HepG2 (cell line): ENCODE data around the gene MAVS. TPM values are rescaled to one million over a fixed set of nuclear protein-coding genes. Genes with fewer than 3 reads are reported as not detected.
A peak's percentile ranks its signal among the peaks of the same experiment; 100 is the strongest.

Experiments used
- ATF7-NPFF ChIP-seq: sonication (generic); formaldehyde crosslinking; IDR thresholded peaks from 2 replicates; pipeline ENCODE4 v1.8.1; 2023; ENCODE audit warnings: mild to moderate bottlenecking, low read depth, missing genetic modification reagents, moderate library complexity
- CEBPB ChIP-seq: IDR thresholded peaks from 2 replicates; pipeline ENCODE4 v1.6.1; 2011; ENCODE audit warnings: low read depth, low read length, improper control_type of control experiment, borderline replicate concordance
- CTCF ChIP-seq: sonication (generic); formaldehyde crosslinking; IDR thresholded peaks from 2 replicates; pipeline ENCODE4 v1.5.0; 2020; ENCODE audit warnings: mild to moderate bottlenecking, missing genetic modification reagents, moderate library complexity
- FOXA1 ChIP-seq, 2 experiments: fragments of 450-650 bp in 1 of 2; sonication (generic) in 1 of 2; formaldehyde crosslinking in 1 of 2; IDR thresholded peaks; 2 replicates each; pipeline versions ENCODE4 v1.4.0 to v1.6.1; 2016 to 2020; ENCODE audit warnings: missing genetic modification reagents in 1 of 2
- FOXP1 ChIP-seq, 2 experiments: fragments of 450-650 bp in 1 of 2; IDR thresholded peaks; 2 replicates each; pipeline ENCODE4 v1.6.1; 2017 to 2018; ENCODE audit warnings: antibody characterized with exemption in 1 of 2
- HDAC1 ChIP-seq: sonication (generic); formaldehyde crosslinking; IDR thresholded peaks from 2 replicates; pipeline ENCODE4 v1.5.1; 2020; ENCODE audit warnings: mild to moderate bottlenecking, missing genetic modification reagents
- MTF2 ChIP-seq: sonication (generic); formaldehyde crosslinking; IDR thresholded peaks from 2 replicates; pipeline ENCODE4 v1.5.0; 2020; ENCODE audit warnings: missing genetic modification reagents, borderline replicate concordance
- ZBTB20 ChIP-seq: sonication (generic); formaldehyde crosslinking; IDR thresholded peaks from 2 replicates; pipeline ENCODE4 v1.8.1; 2023; ENCODE audit warnings: missing genetic modification reagents, low read depth, mild to moderate bottlenecking, borderline replicate concordance
- ZFP1 ChIP-seq: IDR thresholded peaks from 2 replicates; pipeline ENCODE4 v1.6.1; 2016
- ZGPAT ChIP-seq: IDR thresholded peaks from 2 replicates; pipeline ENCODE4 v1.6.1; 2016; ENCODE audit warnings: mild to moderate bottlenecking
- ZNF160 ChIP-seq: sonication (generic); formaldehyde crosslinking; IDR thresholded peaks from 2 replicates; pipeline ENCODE4 v1.8.0; 2022; ENCODE audit warnings: mild to moderate bottlenecking, inconsistent platforms, missing genetic modification reagents
- ZNF362 ChIP-seq: sonication (generic); formaldehyde crosslinking; IDR thresholded peaks from 2 replicates; pipeline ENCODE4 v1.4.0; 2020; ENCODE audit warnings: missing genetic modification reagents, mild to moderate bottlenecking, borderline replicate concordance
- ZNF501 ChIP-seq: sonication (generic); formaldehyde crosslinking; IDR thresholded peaks from 2 replicates; pipeline ENCODE4 v1.5.1; 2020; ENCODE audit warnings: mild to moderate bottlenecking, moderate library complexity, missing genetic modification reagents
- ZNF777 ChIP-seq: sonication (generic); formaldehyde crosslinking; IDR thresholded peaks from 2 replicates; pipeline ENCODE4 v1.4.0; 2020; ENCODE audit warnings: missing genetic modification reagents
- ZSCAN9 ChIP-seq: IDR thresholded peaks from 2 replicates; pipeline ENCODE4 v1.6.1; 2016; ENCODE audit warnings: borderline replicate concordance
- polyA plus RNA-seq, 8 experiments: library from polyadenylated mRNA; depleted of rRNA in 3 of 8; stranded (reverse) in 7 of 8; unstranded in 1 of 8; fragments of >200 nt; fragmentation: Illumina TruSeq in 4 of 8; extraction: Trizol in 4 of 8; gene quantifications; 2 replicates each; pipeline versions ENCODE4 v1.2.1 to v1.2.3, GENCODE V29; 2011 to 2016; ENCODE audit warnings: low read depth in 4 of 8, missing spikeins in 1 of 8, mixed read lengths in 1 of 8; ENCODE audit not compliant: insufficient read depth in 1 of 8
- total RNA-seq, 5 experiments: library from RNA; depleted of rRNA; stranded (reverse); fragments of >200 nt; fragmentation: Illumina TruSeq; extraction: Trizol; gene quantifications; 2 replicates each; pipeline ENCODE4 v1.2.3, GENCODE V29; 2016; ENCODE audit warnings: low read depth in 1 of 5
- TF ChIP-seq, protein P1 (sequence below): IDR thresholded peaks from 2 replicates; pipeline ENCODE4 v1.6.1; 2016; ENCODE audit warnings: mild to moderate bottlenecking, missing biosample characterization, missing genetic modification reagents
- TF ChIP-seq, protein P2 (sequence below): sonication (generic); formaldehyde crosslinking; IDR thresholded peaks from 2 replicates; pipeline ENCODE4 v1.5.0; 2020; ENCODE audit warnings: mild to moderate bottlenecking, missing genetic modification reagents
- TF ChIP-seq, protein P3 (sequence below): sonication (generic); formaldehyde crosslinking; IDR thresholded peaks from 2 replicates; pipeline ENCODE4 v1.9.0; 2021; ENCODE audit warnings: missing genetic modification reagents, borderline replicate concordance
- TF ChIP-seq, protein P4 (sequence below): sonication (generic); formaldehyde crosslinking; IDR thresholded peaks from 2 replicates; pipeline ENCODE4 v1.4.0; 2020; ENCODE audit warnings: mild to moderate bottlenecking, missing genetic modification reagents

The MAVS gene
- total and polyA plus RNA-seq, 2 of the 13 experiments (the other 11 are each of a cell fraction or from before 2014, with no cell fraction given), result 27.3 to 36.6 TPM

GRCh38 chr20:3898639-3899038 is 52.0 kb downstream of the MAVS start (continued):
- TF ChIP-seq ZNF777 (CRISPR knock-in tag), result peak; percentile 43; the same call in 1 of the 2 replicates
- peak; percentile 26; the same call in 1 of the 2 replicates for TF ChIP-seq HDAC1 (CRISPR knock-in tag)
- TF ChIP-seq, protein P1, sequence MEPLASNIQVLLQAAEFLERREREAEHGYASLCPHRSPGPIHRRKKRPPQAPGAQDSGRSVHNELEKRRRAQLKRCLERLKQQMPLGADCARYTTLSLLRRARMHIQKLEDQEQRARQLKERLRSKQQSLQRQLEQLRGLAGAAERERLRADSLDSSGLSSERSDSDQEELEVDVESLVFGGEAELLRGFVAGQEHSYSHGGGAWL (CRISPR knock-in tag), result no peak
- no peak for TF ChIP-seq ZNF501 (CRISPR knock-in tag)
- TF ChIP-seq ZNF362 (CRISPR knock-in tag), result peak; percentile 49; the same call in 1 of the 2 replicates
- no peak for TF ChIP-seq ZBTB20 (CRISPR knock-in tag)
- no peak for TF ChIP-seq ATF7-NPFF (CRISPR knock-in tag)
- TF ChIP-seq FOXP1 (IDR thresholded peaks at IDR 0.05), result peak; percentile 55; the same call in 1 of the 2 replicates
- peak; percentile 81 for TF ChIP-seq FOXP1 (CRISPR knock-in tag; IDR thresholded peaks at IDR 0.05)
- TF ChIP-seq, protein P2, sequence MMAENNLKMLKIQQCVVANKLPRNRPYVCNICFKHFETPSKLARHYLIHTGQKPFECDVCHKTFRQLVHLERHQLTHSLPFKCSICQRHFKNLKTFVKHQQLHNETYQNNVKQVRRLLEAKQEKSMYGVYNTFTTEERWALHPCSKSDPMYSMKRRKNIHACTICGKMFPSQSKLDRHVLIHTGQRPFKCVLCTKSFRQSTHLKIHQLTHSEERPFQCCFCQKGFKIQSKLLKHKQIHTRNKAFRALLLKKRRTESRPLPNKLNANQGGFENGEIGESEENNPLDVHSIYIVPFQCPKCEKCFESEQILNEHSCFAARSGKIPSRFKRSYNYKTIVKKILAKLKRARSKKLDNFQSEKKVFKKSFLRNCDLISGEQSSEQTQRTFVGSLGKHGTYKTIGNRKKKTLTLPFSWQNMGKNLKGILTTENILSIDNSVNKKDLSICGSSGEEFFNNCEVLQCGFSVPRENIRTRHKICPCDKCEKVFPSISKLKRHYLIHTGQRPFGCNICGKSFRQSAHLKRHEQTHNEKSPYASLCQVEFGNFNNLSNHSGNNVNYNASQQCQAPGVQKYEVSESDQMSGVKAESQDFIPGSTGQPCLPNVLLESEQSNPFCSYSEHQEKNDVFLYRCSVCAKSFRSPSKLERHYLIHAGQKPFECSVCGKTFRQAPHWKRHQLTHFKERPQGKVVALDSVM, result peak; percentile 67; the same call in 1 of the 2 replicates
- TF ChIP-seq CTCF (CRISPR knock-in tag), result no peak
- no peak for TF ChIP-seq ZFP1 (CRISPR knock-in tag)
- no peak for TF ChIP-seq CEBPB
- TF ChIP-seq, protein P3, sequence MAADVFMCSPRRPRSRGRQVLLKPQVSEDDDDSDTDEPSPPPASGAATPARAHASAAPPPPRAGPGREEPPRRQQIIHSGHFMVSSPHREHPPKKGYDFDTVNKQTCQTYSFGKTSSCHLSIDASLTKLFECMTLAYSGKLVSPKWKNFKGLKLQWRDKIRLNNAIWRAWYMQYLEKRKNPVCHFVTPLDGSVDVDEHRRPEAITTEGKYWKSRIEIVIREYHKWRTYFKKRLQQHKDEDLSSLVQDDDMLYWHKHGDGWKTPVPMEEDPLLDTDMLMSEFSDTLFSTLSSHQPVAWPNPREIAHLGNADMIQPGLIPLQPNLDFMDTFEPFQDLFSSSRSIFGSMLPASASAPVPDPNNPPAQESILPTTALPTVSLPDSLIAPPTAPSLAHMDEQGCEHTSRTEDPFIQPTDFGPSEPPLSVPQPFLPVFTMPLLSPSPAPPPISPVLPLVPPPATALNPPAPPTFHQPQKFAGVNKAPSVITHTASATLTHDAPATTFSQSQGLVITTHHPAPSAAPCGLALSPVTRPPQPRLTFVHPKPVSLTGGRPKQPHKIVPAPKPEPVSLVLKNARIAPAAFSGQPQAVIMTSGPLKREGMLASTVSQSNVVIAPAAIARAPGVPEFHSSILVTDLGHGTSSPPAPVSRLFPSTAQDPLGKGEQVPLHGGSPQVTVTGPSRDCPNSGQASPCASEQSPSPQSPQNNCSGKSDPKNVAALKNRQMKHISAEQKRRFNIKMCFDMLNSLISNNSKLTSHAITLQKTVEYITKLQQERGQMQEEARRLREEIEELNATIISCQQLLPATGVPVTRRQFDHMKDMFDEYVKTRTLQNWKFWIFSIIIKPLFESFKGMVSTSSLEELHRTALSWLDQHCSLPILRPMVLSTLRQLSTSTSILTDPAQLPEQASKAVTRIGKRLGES, result no peak
- TF ChIP-seq, protein P4, sequence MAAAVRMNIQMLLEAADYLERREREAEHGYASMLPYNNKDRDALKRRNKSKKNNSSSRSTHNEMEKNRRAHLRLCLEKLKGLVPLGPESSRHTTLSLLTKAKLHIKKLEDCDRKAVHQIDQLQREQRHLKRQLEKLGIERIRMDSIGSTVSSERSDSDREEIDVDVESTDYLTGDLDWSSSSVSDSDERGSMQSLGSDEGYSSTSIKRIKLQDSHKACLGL (CRISPR knock-in tag), result no peak
- no peak for TF ChIP-seq ZNF160 (CRISPR knock-in tag)
- 0 out of 2 replicates have a peak, but pooled peaks have one; percentile 32 for TF ChIP-seq MTF2 (CRISPR knock-in tag)
- TF ChIP-seq ZGPAT (CRISPR knock-in tag), result peak; percentile 6; the same call in 1 of the 2 replicates
- peak; percentile 46; the same call in 1 of the 2 replicates for TF ChIP-seq FOXA1 (IDR thresholded peaks at IDR 0.05)
- 0 out of 2 replicates have a peak, but pooled peaks have one; percentile 9 for TF ChIP-seq FOXA1 (CRISPR knock-in tag; IDR thresholded peaks at IDR 0.05)
- 0 out of 2 replicates have a peak, but pooled peaks have one; percentile 30 for TF ChIP-seq ZSCAN9 (CRISPR knock-in tag)
